K562 (cell line): ENCODE measurements around the gene SPATC1L. TPM values are rescaled to one million over a fixed set of nuclear protein-coding genes. Genes with fewer than 3 reads are reported as not detected.

ENCODE experiments used
- CCNT2 ChIP-seq: IDR thresholded peaks from 2 replicates; pipeline ENCODE4 v1.6.1; 2011; ENCODE audit warnings: borderline replicate concordance, low read depth, mild to moderate bottlenecking, moderate library complexity, mixed read lengths, low read length; ENCODE audit not compliant: insufficient read length; ENCODE audit errors: extremely low read depth
- CEBPB ChIP-seq: fragments of 450-650 bp; IDR thresholded peaks from 2 replicates; pipeline ENCODE4 v1.6.1; 2016; ENCODE audit warnings: missing genetic modification characterization, missing compliant biosample characterization
- CREB5 ChIP-seq: fragments of 250-450 bp; sonication (Bioruptor Pico); IDR thresholded peaks from 2 replicates; pipeline ENCODE4 v1.5.0; 2020; ENCODE audit warnings: mild to moderate bottlenecking
- E2F3 ChIP-seq: fragments of 250-450 bp; sonication (Bioruptor Pico); IDR thresholded peaks from 2 replicates; pipeline ENCODE4 v1.4.0; 2020; ENCODE audit warnings: mild to moderate bottlenecking
- HNRNPK ChIP-seq: fragments of 200-400 bp; formaldehyde crosslinking; IDR thresholded peaks from one replicate; pipeline ENCODE4 v1.6.1; 2018; ENCODE audit warnings: mild to moderate bottlenecking, low read depth, low read length; ENCODE audit not compliant: poor library complexity, severe bottlenecking
- HNRNPL ChIP-seq: fragments of 200-400 bp; formaldehyde crosslinking; IDR thresholded peaks from 2 replicates; pipeline ENCODE4 v1.6.1; 2017; ENCODE audit warnings: low read depth, mild to moderate bottlenecking, low read length
- IRF9 ChIP-seq: fragments of 450-650 bp; IDR thresholded peaks from 2 replicates; pipeline ENCODE4 v1.6.1; 2016; ENCODE audit warnings: missing biosample characterization, missing genetic modification characterization
- PHF20 ChIP-seq: fragments of 450-650 bp; IDR thresholded peaks from 2 replicates; pipeline ENCODE4 v1.6.1; 2018; ENCODE audit not compliant: partially characterized antibody
- PHF21A ChIP-seq: fragments of 450-650 bp; IDR thresholded peaks from 2 replicates; pipeline ENCODE4 v1.6.1; 2017; ENCODE audit warnings: low read depth, borderline replicate concordance
- PHF8 ChIP-seq: fragments of 200-600 bp; sonication (generic); IDR thresholded peaks from 2 replicates; pipeline ENCODE4 v1.6.1; 2012; ENCODE audit warnings: mixed run types, mild to moderate bottlenecking, inconsistent platforms, low read length, moderate library complexity, borderline replicate concordance
- POLR2AphosphoS5 ChIP-seq: IDR thresholded peaks from 2 replicates; pipeline ENCODE4 v1.6.1; 2011; ENCODE audit warnings: mild to moderate bottlenecking, low read depth, low read length, moderate library complexity; ENCODE audit not compliant: control insufficient read depth, insufficient read depth
- PRMT5 ChIP-seq: sonication (generic); formaldehyde crosslinking; IDR thresholded peaks from 2 replicates; pipeline ENCODE4 v1.5.0; 2020; ENCODE audit warnings: missing genetic modification reagents
- RAD21 ChIP-seq, 2 experiments: fragments of 250-450 bp in 1 of 2; fragments of 450-650 bp in 1 of 2; sonication (Bioruptor Pico) in 1 of 2; formaldehyde crosslinking in 1 of 2; IDR thresholded peaks in 1 of 2; conservative IDR thresholded peaks in 1 of 2; 2 replicates each; pipeline versions ENCODE4 v1.4.0 to v1.8.0; 2020 to 2022; ENCODE audit warnings: mild to moderate bottlenecking in 2 of 2, moderate library complexity in 1 of 2
- SNIP1 ChIP-seq: fragments of 450-650 bp; IDR thresholded peaks from 2 replicates; pipeline ENCODE4 v1.7.1; 2017; ENCODE audit warnings: low read depth, mild to moderate bottlenecking
- SRSF7 ChIP-seq: fragments of 200-400 bp; formaldehyde crosslinking; optimal IDR thresholded peaks from 2 replicates; pipeline ENCODE3; 2017; ENCODE audit warnings: mild to moderate bottlenecking, low read depth, low read length
- STAT5A ChIP-seq: IDR thresholded peaks from 2 replicates; pipeline ENCODE4 v1.6.1; 2012; ENCODE audit warnings: low read length, inconsistent platforms, borderline replicate concordance
- SUPT5H ChIP-seq: fragments of 450-650 bp; IDR thresholded peaks from 2 replicates; pipeline ENCODE4 v1.6.1; 2016
- TARDBP ChIP-seq: fragments of 450-650 bp; IDR thresholded peaks from 2 replicates; pipeline ENCODE4 v1.6.1; 2016
- ZBTB2 ChIP-seq: fragments of 450-650 bp; IDR thresholded peaks from 2 replicates; pipeline ENCODE4 v1.6.1; 2016; ENCODE audit warnings: antibody characterized with exemption
- ZBTB7A ChIP-seq: IDR thresholded peaks from 2 replicates; pipeline ENCODE4 v1.6.1; 2011; ENCODE audit warnings: low read depth, mild to moderate bottlenecking, low read length, moderate library complexity, borderline replicate concordance; ENCODE audit not compliant: control insufficient read depth
- ZEB2 ChIP-seq: fragments of 450-650 bp; IDR thresholded peaks from 2 replicates; pipeline ENCODE4 v1.6.1; 2016
- ZNF140 ChIP-seq: fragments of 250-450 bp; sonication (Bioruptor Pico); IDR thresholded peaks from 2 replicates; pipeline ENCODE4 v1.8.0; 2021; ENCODE audit warnings: moderate library complexity, mild to moderate bottlenecking, inconsistent platforms
- ZNF184 ChIP-seq: sonication (generic); formaldehyde crosslinking; IDR thresholded peaks from 2 replicates; pipeline ENCODE4 v1.5.0; 2020; ENCODE audit warnings: missing genetic modification reagents
- ZNF239 ChIP-seq: fragments of 250-450 bp; sonication (Bioruptor Pico); IDR thresholded peaks from 2 replicates; pipeline ENCODE4 v1.4.0; 2020; ENCODE audit warnings: mild to moderate bottlenecking
- ZNF282 ChIP-seq: sonication (generic); formaldehyde crosslinking; IDR thresholded peaks from 2 replicates; pipeline ENCODE4 v1.8.1; 2023; ENCODE audit warnings: missing genetic modification reagents
- ZNF384 ChIP-seq: IDR thresholded peaks from 2 replicates; pipeline ENCODE4 v1.6.1; 2012; ENCODE audit warnings: low read depth, low read length, improper control_type of control experiment
- ZNF717 ChIP-seq: fragments of 250-450 bp; sonication (Bioruptor Pico); IDR thresholded peaks from 2 replicates; pipeline ENCODE4 v1.5.0; 2021
- polyA plus RNA-seq, 8 experiments: library from polyadenylated mRNA; depleted of rRNA in 4 of 8; stranded (reverse) in 5 of 8; unstranded in 3 of 8; fragments of >200 nt; fragmentation: Nextera tagmentation in 2 of 8; fragmentation: Illumina TruSeq in 1 of 8; extraction: Ambion mirVana in 2 of 8; extraction: Trizol in 1 of 8; gene quantifications; 2 replicates each; pipeline versions ENCODE4 v1.2.1 to v1.2.3, GENCODE V29; 2011 to 2014; ENCODE audit warnings: inconsistent platforms in 1 of 8, missing spikeins in 1 of 8
- total RNA-seq, 7 experiments: library from RNA; depleted of rRNA in 6 of 7; stranded (reverse); fragments of >200 nt in 6 of 7; fragmentation: Illumina TruSeq in 2 of 7; extraction: Trizol in 2 of 7; gene quantifications; 2 replicates each; pipeline versions ENCODE4 v1.2.1 to v1.2.3, GENCODE V29; 2011 to 2021; ENCODE audit warnings: low replicate concordance in 1 of 7

Gene SPATC1L
- total and polyA plus RNA-seq, 9 of the 15 experiments (the other 6 are each of a cell fraction or from before 2014, with no cell fraction given), result 0.14 to 121 (median 34.0) TPM; not detected in 1

- TF ChIP-seq SRSF7, result no peak
- TF ChIP-seq ZNF239 (CRISPR knock-in tag), result no peak
- TF ChIP-seq PHF8, result peak; percentile 59; the same call in 1 of the 2 replicates
- peak; percentile 4; the same call in 1 of the 2 replicates for TF ChIP-seq SUPT5H
- no peak for TF ChIP-seq TARDBP
- TF ChIP-seq ZNF717 (CRISPR knock-in tag), result no peak
- no peak for TF ChIP-seq RAD21 (CRISPR knock-in tag; conservative IDR thresholded peaks at IDR 0.05 in 1 of 2, IDR thresholded peaks at IDR 0.05 in 1 of 2)
- TF ChIP-seq CREB5 (CRISPR knock-in tag), result no peak
- TF ChIP-seq PHF21A, result 0 out of 2 replicates have a peak, but pooled peaks have one; percentile 35
- TF ChIP-seq STAT5A, result no peak
- TF ChIP-seq CCNT2, result peak; percentile 64
- TF ChIP-seq CEBPB, result no peak
- TF ChIP-seq ZBTB7A, result peak; percentile 75; the same call in 1 of the 2 replicates
- no peak; the same call in 1 of the 2 replicates for TF ChIP-seq ZNF282
- TF ChIP-seq ZNF140 (CRISPR knock-in tag), result no peak
- no peak for TF ChIP-seq IRF9 (tag)
- TF ChIP-seq HNRNPK, result peak; percentile 83
- no peak for TF ChIP-seq ZEB2
- TF ChIP-seq PRMT5 (CRISPR knock-in tag), result no peak
- TF ChIP-seq POLR2AphosphoS5, result no peak
- peak; percentile 81 for TF ChIP-seq HNRNPL
- no peak for TF ChIP-seq SNIP1
- 0 out of 2 replicates have a peak, but pooled peaks have one; percentile 49 for TF ChIP-seq E2F3 (CRISPR knock-in tag)
- TF ChIP-seq PHF20, result peak; percentile 38
- no peak for TF ChIP-seq ZNF184 (CRISPR knock-in tag)
- TF ChIP-seq ZBTB2, result no peak
- no peak for TF ChIP-seq ZNF384
These were observed 44.2 kb upstream of the SPATC1L start, which contains the start of gene LSS (continued) for GRCh38 chr21:46228345-46229051.
